Measurements from ENCODE around the gene SMARCD3.

DNA sequence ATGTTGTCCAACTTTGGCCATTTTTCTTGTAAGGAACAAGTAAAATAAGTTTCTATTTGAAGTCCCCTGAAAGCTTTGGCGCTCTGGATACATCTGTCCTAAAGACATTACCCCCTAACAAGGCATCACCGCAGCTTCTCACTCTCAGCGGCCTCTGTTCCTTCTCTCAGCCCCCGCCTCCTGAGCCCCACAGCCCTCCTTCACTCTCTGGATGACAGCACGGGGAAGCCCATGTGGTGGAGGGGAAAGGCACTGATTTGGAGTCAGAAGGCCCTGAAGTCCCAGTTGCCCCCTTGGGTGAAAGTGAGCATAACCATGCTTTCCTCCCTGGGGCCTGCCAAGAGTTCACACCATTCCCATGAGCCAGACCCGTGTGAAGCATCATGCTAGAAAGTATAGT, 42.8 kb downstream of the SMARCD3 start:
- TF ChIP-seq, protein P1, sequence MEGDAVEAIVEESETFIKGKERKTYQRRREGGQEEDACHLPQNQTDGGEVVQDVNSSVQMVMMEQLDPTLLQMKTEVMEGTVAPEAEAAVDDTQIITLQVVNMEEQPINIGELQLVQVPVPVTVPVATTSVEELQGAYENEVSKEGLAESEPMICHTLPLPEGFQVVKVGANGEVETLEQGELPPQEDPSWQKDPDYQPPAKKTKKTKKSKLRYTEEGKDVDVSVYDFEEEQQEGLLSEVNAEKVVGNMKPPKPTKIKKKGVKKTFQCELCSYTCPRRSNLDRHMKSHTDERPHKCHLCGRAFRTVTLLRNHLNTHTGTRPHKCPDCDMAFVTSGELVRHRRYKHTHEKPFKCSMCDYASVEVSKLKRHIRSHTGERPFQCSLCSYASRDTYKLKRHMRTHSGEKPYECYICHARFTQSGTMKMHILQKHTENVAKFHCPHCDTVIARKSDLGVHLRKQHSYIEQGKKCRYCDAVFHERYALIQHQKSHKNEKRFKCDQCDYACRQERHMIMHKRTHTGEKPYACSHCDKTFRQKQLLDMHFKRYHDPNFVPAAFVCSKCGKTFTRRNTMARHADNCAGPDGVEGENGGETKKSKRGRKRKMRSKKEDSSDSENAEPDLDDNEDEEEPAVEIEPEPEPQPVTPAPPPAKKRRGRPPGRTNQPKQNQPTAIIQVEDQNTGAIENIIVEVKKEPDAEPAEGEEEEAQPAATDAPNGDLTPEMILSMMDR (IDR thresholded peaks at IDR 0.05), result no peak
- no peak for TF ChIP-seq ZFX (IDR thresholded peaks at IDR 0.05; ENCODE audit: borderline replicate concordance)

Measured in 22Rv1 (cell line).